Cardiac muscle cell (in vitro differentiated cells and primary cell): ENCODE data around the gene ZBTB33. TPM values are rescaled to one million over a fixed set of nuclear protein-coding genes. Genes with fewer than 3 reads are reported as not detected.

Experiments
- DNase-seq, 2 donors: peaks; one replicate each; pipeline versions ENCODE4 v3.0.0 to v3.0.0-alpha.2; 2010 to 2017; ENCODE audit warnings: low read depth in 1 of 2, low spot score in 1 of 2
- H3K27ac ChIP-seq: fragments of 200-600 bp; sonication (generic); 2 replicates; pipeline ENCODE4 v1.5.1; 2016
- H3K27me3 ChIP-seq: fragments of 200-600 bp; sonication (generic); 2 replicates; pipeline ENCODE4 v1.6.0; 2016; ENCODE audit warnings: control low read depth
- H3K36me3 ChIP-seq: fragments of 200-600 bp; sonication (generic); 2 replicates; pipeline ENCODE4 v1.5.1; 2016; ENCODE audit warnings: control low read depth
- H3K4me1 ChIP-seq: fragments of 200-600 bp; sonication (generic); 2 replicates; pipeline ENCODE4 v1.8.1; 2017; ENCODE audit warnings: low read depth, mild to moderate bottlenecking, mixed run types
- H3K4me3 ChIP-seq: fragments of 200-600 bp; sonication (generic); 2 replicates; pipeline ENCODE4 v1.5.1; 2016; ENCODE audit warnings: mild to moderate bottlenecking
- H3K9me3 ChIP-seq: fragments of 200-600 bp; sonication (generic); 2 replicates; pipeline ENCODE4 v1.5.1; 2017; ENCODE audit warnings: low read depth, mild to moderate bottlenecking, control low read depth
- CTCF ChIP-seq: IDR thresholded peaks from 2 replicates; pipeline ENCODE4 v1.5.1; 2012; ENCODE audit warnings: low read depth, mild to moderate bottlenecking, low read length
- polyA plus RNA-seq: library from polyadenylated mRNA; unstranded; fragments of >200 nt; fragmentation: Nextera tagmentation; extraction: Ambion mirVana; gene quantifications from 2 replicates; pipeline ENCODE4 v1.2.1, GENCODE V29; 2016
- total RNA-seq: library from RNA; depleted of rRNA; stranded (reverse); fragments of >200 nt; gene quantifications from 2 replicates; pipeline ENCODE4 v1.2.3, GENCODE V29; 2016

The ZBTB33 gene
- total and polyA plus RNA-seq, 2 experiments from 2014 or later, result 5.7 to 11.4 TPM

- no peaks in the 10 kb centered on the region for H3K4me1 ChIP-seq
- no peak for TF ChIP-seq CTCF
- H3K27ac ChIP-seq, result no peak overlapping the region
- no peaks in the 10 kb centered on the region for H3K36me3 ChIP-seq
- H3K27me3 ChIP-seq, result no peaks in the 10 kb centered on the region
- DNase-seq, result no peak
- H3K4me3 ChIP-seq, result no peak overlapping the region
- no peaks in the 10 kb centered on the region for H3K9me3 ChIP-seq
Measured at GRCh38 chrX:120236687-120237479, 13.7 kb upstream of the ZBTB33 start.

GRCh38 chrX:120238933-120239332, 11.7 kb upstream of the ZBTB33 start:
- TF ChIP-seq CTCF, result no peak
- Histone ChIP-seq H3K4me3 (no peak overlapping the region), H3K27ac (no peak overlapping the region), H3K36me3 (no peaks in the 10 kb centered on the region), H3K27me3 (no peaks in the 10 kb centered on the region), H3K9me3 (no peaks in the 10 kb centered on the region), H3K4me1 (no peaks in the 10 kb centered on the region)
- no peak for DNase-seq

- TF ChIP-seq CTCF, result no peak
- Histone ChIP-seq H3K27ac (no peak overlapping the region), H3K27me3 (peaks cover 10% of the 10 kb centered on the region), H3K9me3 (no peaks in the 10 kb centered on the region), H3K4me3 (no peak overlapping the region), H3K4me1 (no peaks in the 10 kb centered on the region), H3K36me3 (no peaks in the 10 kb centered on the region)
- DNase-seq, result no peak
Measured at GRCh38 chrX:120242813-120243212, 7.8 kb upstream of the ZBTB33 start.

GRCh38 chrX:120244395-120244734, 6.2 kb upstream of the ZBTB33 start:
- Histone ChIP-seq H3K27ac (peak overlapping the region; percentile 85), H3K4me1 (no peaks in the 10 kb centered on the region), H3K4me3 (peak overlapping the region; percentile 65), H3K36me3 (no peaks in the 10 kb centered on the region), H3K27me3 (peaks cover 25% of the 10 kb centered on the region), H3K9me3 (no peaks in the 10 kb centered on the region)
- TF ChIP-seq CTCF, result no peak
- DNase-seq, result no peak

- H3K27ac ChIP-seq, result peak overlapping the region; percentile 85
Measured at GRCh38 chrX:120244735-120245498, 5.7 kb upstream of the ZBTB33 start.

More at GRCh38 chrX:120244735-120245498, 5.7 kb upstream of the ZBTB33 start:
- H3K36me3 ChIP-seq, result no peaks in the 10 kb centered on the region
- TF ChIP-seq CTCF, result no peak
- H3K4me1 ChIP-seq, result no peaks in the 10 kb centered on the region
- peak; percentile 61 to 89 for DNase-seq
- H3K4me3 ChIP-seq, result peak overlapping the region; percentile 65
- H3K9me3 ChIP-seq, result no peaks in the 10 kb centered on the region
- peaks cover 28% of the 10 kb centered on the region for H3K27me3 ChIP-seq
